Measurements from ENCODE around the gene MORN5.

DNA sequence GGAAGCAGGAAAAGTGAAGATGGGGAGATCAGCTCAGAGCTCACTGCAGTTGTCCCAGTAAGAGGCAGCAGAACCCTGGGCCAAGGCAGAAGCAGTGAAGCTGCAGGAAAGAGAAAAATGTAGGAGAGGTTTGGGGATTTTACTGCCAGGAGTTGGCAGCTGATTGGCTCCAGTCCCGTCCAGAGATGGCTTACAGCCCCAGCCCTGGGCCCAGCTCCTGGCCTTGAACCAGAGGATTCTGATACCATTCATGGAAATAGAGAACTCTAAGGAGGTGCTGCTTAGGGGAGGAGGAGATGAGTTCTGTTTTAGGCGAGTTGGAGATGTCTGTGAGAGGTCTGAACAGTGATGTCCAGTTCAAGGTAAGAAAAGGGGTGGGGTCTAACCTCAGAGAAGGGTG, 4.6 kb downstream of the MORN5 start:
- TF ChIP-seq, protein P1, sequence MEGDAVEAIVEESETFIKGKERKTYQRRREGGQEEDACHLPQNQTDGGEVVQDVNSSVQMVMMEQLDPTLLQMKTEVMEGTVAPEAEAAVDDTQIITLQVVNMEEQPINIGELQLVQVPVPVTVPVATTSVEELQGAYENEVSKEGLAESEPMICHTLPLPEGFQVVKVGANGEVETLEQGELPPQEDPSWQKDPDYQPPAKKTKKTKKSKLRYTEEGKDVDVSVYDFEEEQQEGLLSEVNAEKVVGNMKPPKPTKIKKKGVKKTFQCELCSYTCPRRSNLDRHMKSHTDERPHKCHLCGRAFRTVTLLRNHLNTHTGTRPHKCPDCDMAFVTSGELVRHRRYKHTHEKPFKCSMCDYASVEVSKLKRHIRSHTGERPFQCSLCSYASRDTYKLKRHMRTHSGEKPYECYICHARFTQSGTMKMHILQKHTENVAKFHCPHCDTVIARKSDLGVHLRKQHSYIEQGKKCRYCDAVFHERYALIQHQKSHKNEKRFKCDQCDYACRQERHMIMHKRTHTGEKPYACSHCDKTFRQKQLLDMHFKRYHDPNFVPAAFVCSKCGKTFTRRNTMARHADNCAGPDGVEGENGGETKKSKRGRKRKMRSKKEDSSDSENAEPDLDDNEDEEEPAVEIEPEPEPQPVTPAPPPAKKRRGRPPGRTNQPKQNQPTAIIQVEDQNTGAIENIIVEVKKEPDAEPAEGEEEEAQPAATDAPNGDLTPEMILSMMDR (conservative IDR thresholded peaks at IDR 0.05; ENCODE audit: low read depth in 2 of 2) = no peak
- TF ChIP-seq POLR2AphosphoS5 (IDR thresholded peaks at IDR 0.05; ENCODE audit: low read depth) = no peak
- no peak for TF ChIP-seq EZH2phosphoT487 (IDR thresholded peaks at IDR 0.05; ENCODE audit: unreplicated experiment)
- TF ChIP-seq, protein P2, sequence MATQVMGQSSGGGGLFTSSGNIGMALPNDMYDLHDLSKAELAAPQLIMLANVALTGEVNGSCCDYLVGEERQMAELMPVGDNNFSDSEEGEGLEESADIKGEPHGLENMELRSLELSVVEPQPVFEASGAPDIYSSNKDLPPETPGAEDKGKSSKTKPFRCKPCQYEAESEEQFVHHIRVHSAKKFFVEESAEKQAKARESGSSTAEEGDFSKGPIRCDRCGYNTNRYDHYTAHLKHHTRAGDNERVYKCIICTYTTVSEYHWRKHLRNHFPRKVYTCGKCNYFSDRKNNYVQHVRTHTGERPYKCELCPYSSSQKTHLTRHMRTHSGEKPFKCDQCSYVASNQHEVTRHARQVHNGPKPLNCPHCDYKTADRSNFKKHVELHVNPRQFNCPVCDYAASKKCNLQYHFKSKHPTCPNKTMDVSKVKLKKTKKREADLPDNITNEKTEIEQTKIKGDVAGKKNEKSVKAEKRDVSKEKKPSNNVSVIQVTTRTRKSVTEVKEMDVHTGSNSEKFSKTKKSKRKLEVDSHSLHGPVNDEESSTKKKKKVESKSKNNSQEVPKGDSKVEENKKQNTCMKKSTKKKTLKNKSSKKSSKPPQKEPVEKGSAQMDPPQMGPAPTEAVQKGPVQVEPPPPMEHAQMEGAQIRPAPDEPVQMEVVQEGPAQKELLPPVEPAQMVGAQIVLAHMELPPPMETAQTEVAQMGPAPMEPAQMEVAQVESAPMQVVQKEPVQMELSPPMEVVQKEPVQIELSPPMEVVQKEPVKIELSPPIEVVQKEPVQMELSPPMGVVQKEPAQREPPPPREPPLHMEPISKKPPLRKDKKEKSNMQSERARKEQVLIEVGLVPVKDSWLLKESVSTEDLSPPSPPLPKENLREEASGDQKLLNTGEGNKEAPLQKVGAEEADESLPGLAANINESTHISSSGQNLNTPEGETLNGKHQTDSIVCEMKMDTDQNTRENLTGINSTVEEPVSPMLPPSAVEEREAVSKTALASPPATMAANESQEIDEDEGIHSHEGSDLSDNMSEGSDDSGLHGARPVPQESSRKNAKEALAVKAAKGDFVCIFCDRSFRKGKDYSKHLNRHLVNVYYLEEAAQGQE (IDR thresholded peaks at IDR 0.05; ENCODE audit: unreplicated experiment) = no peak
- no peak for TF ChIP-seq EZH2 (IDR thresholded peaks at IDR 0.05; ENCODE audit: low read depth, unreplicated experiment)
- TF ChIP-seq CREB1 (CRISPR knock-in tag; IDR thresholded peaks at IDR 0.05; ENCODE audit: low read depth) = no peak
- no peak for TF ChIP-seq NANOG (IDR thresholded peaks at IDR 0.05; ENCODE audit: borderline replicate concordance)
- TF ChIP-seq, protein P3, sequence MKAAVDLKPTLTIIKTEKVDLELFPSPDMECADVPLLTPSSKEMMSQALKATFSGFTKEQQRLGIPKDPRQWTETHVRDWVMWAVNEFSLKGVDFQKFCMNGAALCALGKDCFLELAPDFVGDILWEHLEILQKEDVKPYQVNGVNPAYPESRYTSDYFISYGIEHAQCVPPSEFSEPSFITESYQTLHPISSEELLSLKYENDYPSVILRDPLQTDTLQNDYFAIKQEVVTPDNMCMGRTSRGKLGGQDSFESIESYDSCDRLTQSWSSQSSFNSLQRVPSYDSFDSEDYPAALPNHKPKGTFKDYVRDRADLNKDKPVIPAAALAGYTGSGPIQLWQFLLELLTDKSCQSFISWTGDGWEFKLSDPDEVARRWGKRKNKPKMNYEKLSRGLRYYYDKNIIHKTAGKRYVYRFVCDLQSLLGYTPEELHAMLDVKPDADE (IDR thresholded peaks at IDR 0.05) = no peak
- TF ChIP-seq JUNB (IDR thresholded peaks at IDR 0.05; ENCODE audit: unreplicated experiment) = no peak
- TF ChIP-seq ZNF114 (CRISPR knock-in tag; IDR thresholded peaks at IDR 0.05) = no peak
